Keratinocyte (primary cell): Measurements from ENCODE around the gene TMOD4. TPM values are rescaled to one million over a fixed set of nuclear protein-coding genes. Genes with fewer than 3 reads are reported as not detected.

ENCODE experiments used
- DNase-seq: peaks from one replicate; pipeline ENCODE4 v3.0.0-alpha.2; 2011; ENCODE audit warnings: low read depth, missing footprints, low spot score
- FAIRE-seq: peaks from 2 replicates; lab custom pipeline; 2011; peaks lifted over from hg19 to GRCh38; lab: Jason Lieb, UNC
- H2AFZ ChIP-seq: 2 replicates; pipeline ENCODE4 v1.6.0; 2012; ENCODE audit warnings: low read length, control low read depth, inconsistent platforms; ENCODE audit not compliant: control insufficient read depth
- H3K27ac ChIP-seq: 2 replicates; pipeline ENCODE4 v1.5.1; 2011; ENCODE audit warnings: low read length; ENCODE audit not compliant: control insufficient read depth, insufficient read depth
- H3K27me3 ChIP-seq: 3 replicates; pipeline ENCODE4 v1.6.0; 2011; ENCODE audit warnings: low read length; ENCODE audit not compliant: control insufficient read depth, insufficient read depth; ENCODE audit errors: extremely low read depth
- H3K36me3 ChIP-seq, 2 experiments: 2 replicates in 1 of 2; 3 replicates in 1 of 2; pipeline ENCODE4 v1.5.1; 2011; ENCODE audit warnings: low read length in 2 of 2, mild to moderate bottlenecking in 1 of 2; ENCODE audit not compliant: control insufficient read depth in 2 of 2, insufficient read depth in 2 of 2; ENCODE audit errors: extremely low read depth in 1 of 2
- H3K4me1 ChIP-seq: 3 replicates; pipeline ENCODE4 v1.5.1; 2011; ENCODE audit warnings: low read length; ENCODE audit not compliant: control insufficient read depth, insufficient read depth; ENCODE audit errors: extremely low read depth
- H3K4me2 ChIP-seq: 3 replicates; pipeline ENCODE4 v1.6.0; 2011; ENCODE audit warnings: low read depth, low read length; ENCODE audit not compliant: control insufficient read depth, insufficient read depth; ENCODE audit errors: extremely low read depth
- H3K4me3 ChIP-seq, 3 experiments: fragments of 200-600 bp in 1 of 3; sonication (generic) in 1 of 3; 2 replicates in 2 of 3; 3 replicates in 1 of 3; pipeline ENCODE4 v1.5.1; 2011 to 2016; ENCODE audit warnings: low read length in 3 of 3, mild to moderate bottlenecking in 3 of 3, control low read depth in 2 of 3, inconsistent platforms in 1 of 3, low read depth in 1 of 3, mixed read lengths in 1 of 3, mixed run types in 1 of 3, moderate library complexity in 1 of 3; ENCODE audit not compliant: control insufficient read depth in 2 of 3, insufficient read depth in 2 of 3; ENCODE audit errors: extremely low read depth in 1 of 3
- H3K79me2 ChIP-seq: 2 replicates; pipeline ENCODE4 v1.6.0; 2012; ENCODE audit warnings: low read length; ENCODE audit not compliant: control insufficient read depth, insufficient read depth
- H3K9ac ChIP-seq: 3 replicates; pipeline ENCODE4 v1.6.0; 2011; ENCODE audit warnings: low read length; ENCODE audit not compliant: control insufficient read depth, insufficient read depth; ENCODE audit errors: extremely low read depth
- H3K9me1 ChIP-seq: 3 replicates; pipeline ENCODE4 v1.6.0; 2011; ENCODE audit warnings: low read length; ENCODE audit not compliant: control insufficient read depth, insufficient read depth; ENCODE audit errors: extremely low read depth
- H3K9me3 ChIP-seq: 2 replicates; pipeline ENCODE4 v1.5.1; 2012; ENCODE audit warnings: low read depth, low read length; ENCODE audit not compliant: control insufficient read depth
- H4K20me1 ChIP-seq: 3 replicates; pipeline ENCODE4 v1.6.0; 2011; ENCODE audit warnings: low read length; ENCODE audit not compliant: control insufficient read depth, insufficient read depth; ENCODE audit errors: extremely low read depth
- CTCF ChIP-seq, 3 experiments: IDR thresholded peaks in 1 of 3; conservative IDR thresholded peaks in 1 of 3; optimal IDR thresholded peaks in 1 of 3; 2 replicates in 2 of 3; 3 replicates in 1 of 3; pipeline versions ENCODE3 to v1.5.1; 2011; ENCODE audit warnings: low read length in 3 of 3, mild to moderate bottlenecking in 3 of 3, moderate library complexity in 2 of 3, control low read depth in 1 of 3, inconsistent platforms in 1 of 3; ENCODE audit not compliant: insufficient read depth in 2 of 3; ENCODE audit errors: extremely low read depth in 1 of 3
- EZH2 ChIP-seq: IDR thresholded peaks from one replicate; pipeline ENCODE4 v1.6.1; 2012; ENCODE audit warnings: inconsistent platforms, mild to moderate bottlenecking, low read length, moderate library complexity
- dilution Hi-C: fragments of 300-500 bp; cut with MboI; formaldehyde crosslinking; loops from one replicate; pipeline ENCODE4 v1.7.0; 2020; ENCODE audit warnings: low sequenced_read_pairs; ENCODE audit not compliant: extremely low pct_ligation_motif_present
- polyA plus RNA-seq, 5 experiments: library from polyadenylated mRNA; depleted of rRNA in 3 of 5; stranded (reverse) in 3 of 5; stranded (forward) in 1 of 5; unstranded in 1 of 5; fragments of >200 nt; gene quantifications; 1 replicate in 1 of 5; 2 replicates in 3 of 5; 3 replicates in 1 of 5; pipeline versions ENCODE4 v1.2.1 to v1.2.3, GENCODE V29; 2011 to 2012; ENCODE audit warnings: missing spikeins in 2 of 5, low read depth in 1 of 5, low replicate concordance in 1 of 5

TMOD4 gene
- polyA plus RNA-seq, 1 donor (not counting 4 experiments of a cell fraction or from before 2014, with no cell fraction given), result 0.34 TPM

GRCh38 chr1:151133018-151133806, 42.6 kb downstream of the TMOD4 start:
- peak; percentile 79 for TF ChIP-seq EZH2
- TF ChIP-seq CTCF (optimal IDR thresholded peaks at IDR 0.05 in 1 of 3, IDR thresholded peaks at IDR 0.05 in 1 of 3, conservative IDR thresholded peaks at IDR 0.05 in 1 of 3; ENCODE audit: extremely low read depth in 1 of 3, insufficient read depth in 2 of 3, low read length in 3 of 3), result no peak
- no peaks in the 10 kb centered on the region for H4K20me1 ChIP-seq
- DNase-seq (no peak), FAIRE-seq (no peak)
- no peak overlapping the region for H3K4me3 ChIP-seq
- dilution Hi-C loops, result no loop called here
- H3K9me1 ChIP-seq, result no peaks in the 10 kb centered on the region
- no peak overlapping the region for H3K4me2 ChIP-seq
- no peaks in the 10 kb centered on the region for H3K9me3 ChIP-seq
- H2AFZ ChIP-seq, result no peak overlapping the region
- H3K79me2 ChIP-seq, result no peaks in the 10 kb centered on the region
- H3K36me3 ChIP-seq, result no peaks in the 10 kb centered on the region
- no peak overlapping the region for H3K27ac ChIP-seq
- peaks cover 10% of the 10 kb centered on the region for H3K4me1 ChIP-seq
- H3K9ac ChIP-seq, result no peak overlapping the region
- H3K27me3 ChIP-seq, result peaks cover 23% of the 10 kb centered on the region

- Histone ChIP-seq H2AFZ (peak overlapping the region; percentile 78), H3K4me2 (peak overlapping the region; percentile 88), H3K9me3 (no peaks in the 10 kb centered on the region), H4K20me1 (no peaks in the 10 kb centered on the region), H3K9ac (no peak overlapping the region), H3K27ac (no peak overlapping the region), H3K4me3 (peak overlapping the region in 1 of 3 experiments; percentile 66), H3K9me1 (no peaks in the 10 kb centered on the region), H3K79me2 (no peaks in the 10 kb centered on the region), H3K4me1 (peaks cover 10% of the 10 kb centered on the region), H3K36me3 (no peaks in the 10 kb centered on the region), H3K27me3 (peaks cover 23% of the 10 kb centered on the region)
- DNase-seq (no peak), FAIRE-seq (no peak)
- TF ChIP-seq EZH2 (peak; percentile 39), CTCF (optimal IDR thresholded peaks at IDR 0.05 in 1 of 3, IDR thresholded peaks at IDR 0.05 in 1 of 3, conservative IDR thresholded peaks at IDR 0.05 in 1 of 3; ENCODE audit: extremely low read depth in 1 of 3, insufficient read depth in 2 of 3, low read length in 3 of 3) (no peak)
- dilution Hi-C loops, result no loop called here
Observed at GRCh38 chr1:151132335-151133017, 43.3 kb downstream of the TMOD4 start.
